Stimulated activated CD4-positive, alpha-beta T cell treated with anti-CD3 and anti-CD28 coated beads, TNF-alpha, amount 100 ng/mL, for 1 hour (primary cell): ENCODE results near the gene EXOC7.

Experiments used
- DNase-seq, 3 donors: peaks; one replicate each; pipeline ENCODE4 v3.0.0-alpha.2; 2020; ENCODE audit warnings: low read depth in 3 of 3, low spot score in 1 of 3

EXOC7 gene

DNA sequence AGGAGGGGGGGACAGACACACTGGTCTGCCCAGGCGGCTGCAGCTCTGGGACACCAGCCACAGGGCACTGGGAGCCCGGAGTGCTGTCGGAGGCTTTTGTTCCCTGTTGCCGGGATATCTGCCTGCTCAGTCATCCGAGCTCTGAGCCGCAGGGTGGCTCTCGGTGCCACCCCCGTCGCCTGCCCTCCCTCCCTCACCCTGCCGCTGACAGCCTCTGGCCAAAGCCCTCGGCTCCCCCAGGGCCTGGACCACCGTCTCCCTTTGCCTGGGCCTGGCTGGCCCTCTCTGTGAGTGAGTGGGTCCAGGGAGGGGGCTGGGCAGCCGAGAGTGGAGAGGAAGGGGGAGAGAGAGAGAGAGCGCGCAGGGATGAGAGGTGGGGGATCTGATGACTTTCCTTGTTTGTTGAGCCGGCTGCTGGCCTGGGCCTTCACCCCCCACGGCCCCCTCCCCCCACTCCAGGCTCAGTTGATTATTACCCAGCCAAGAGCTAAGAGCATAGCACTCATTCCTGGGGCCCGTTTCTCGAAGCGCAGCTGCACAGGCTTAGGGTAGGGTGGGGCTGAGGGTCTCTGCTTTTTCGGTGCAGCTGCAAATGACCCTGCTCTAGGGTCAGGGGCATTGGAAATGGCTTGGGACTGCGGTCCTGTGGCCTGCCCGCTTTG, 34.8 kb upstream of the EXOC7 start:
- DNase-seq = no peak

DNA sequence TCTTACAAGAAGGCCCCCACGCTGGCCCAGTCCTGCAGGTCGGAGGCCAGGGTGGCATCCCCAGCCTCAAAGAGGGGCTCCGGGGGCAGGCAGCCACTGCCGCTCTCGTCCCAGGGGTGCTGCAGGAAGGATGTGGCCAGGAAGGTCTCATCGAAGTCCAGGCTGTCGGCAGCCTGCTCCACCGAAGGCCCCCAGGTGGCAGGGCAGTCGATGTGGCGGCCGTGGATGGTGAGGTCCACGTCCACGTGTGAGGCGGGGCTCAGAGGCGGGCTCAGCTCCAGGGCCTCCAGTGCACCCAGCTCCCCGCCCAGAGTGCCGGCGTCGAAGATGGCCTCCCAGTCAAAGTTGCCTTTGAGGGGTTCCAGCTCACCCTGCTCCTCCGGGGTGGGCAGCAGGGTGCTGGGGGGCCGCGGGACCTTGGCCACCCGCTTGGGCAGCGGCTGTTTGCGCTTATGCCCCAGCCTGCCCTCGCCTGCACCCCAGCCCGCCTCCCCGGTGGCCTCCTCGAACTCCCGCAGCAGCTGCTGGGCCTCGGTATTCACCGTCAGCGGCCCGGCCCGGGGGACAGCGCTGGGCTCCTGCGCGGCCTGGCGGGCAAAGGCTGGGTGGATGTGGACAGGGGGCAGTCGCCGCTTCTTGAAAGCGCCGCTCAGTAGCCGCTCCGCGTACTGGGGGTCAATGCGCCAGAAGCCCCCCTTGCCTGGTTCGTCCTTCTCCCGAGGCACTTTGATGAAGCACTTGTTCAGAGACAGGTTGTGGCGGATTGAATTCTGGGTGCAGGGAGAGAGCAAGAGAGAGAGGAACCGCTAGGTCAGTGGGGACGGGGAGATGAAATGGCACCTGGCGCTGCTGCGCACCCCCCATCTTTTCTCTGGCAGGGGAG, 34.0 kb upstream of the EXOC7 start:
- DNase-seq = no peak

DNA sequence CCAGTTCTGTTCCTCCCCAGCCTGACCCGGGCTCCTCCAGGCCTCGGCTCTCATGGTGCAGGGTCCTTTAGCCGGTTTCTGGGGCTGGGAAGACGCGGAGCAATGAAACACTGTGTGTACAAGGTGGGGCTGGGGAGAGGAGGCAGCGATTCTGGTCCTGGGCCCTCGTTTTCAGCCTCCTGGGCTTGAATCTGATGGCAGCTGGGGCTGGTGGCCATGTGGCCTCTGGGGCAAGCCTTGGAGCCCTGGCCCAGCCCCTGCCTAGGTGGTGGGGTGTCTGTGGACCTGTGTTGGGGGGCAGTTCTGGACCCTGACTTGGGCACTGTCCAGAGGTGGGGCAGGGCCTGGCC, 33.4 kb upstream of the EXOC7 start:
- DNase-seq = no peak

DNA sequence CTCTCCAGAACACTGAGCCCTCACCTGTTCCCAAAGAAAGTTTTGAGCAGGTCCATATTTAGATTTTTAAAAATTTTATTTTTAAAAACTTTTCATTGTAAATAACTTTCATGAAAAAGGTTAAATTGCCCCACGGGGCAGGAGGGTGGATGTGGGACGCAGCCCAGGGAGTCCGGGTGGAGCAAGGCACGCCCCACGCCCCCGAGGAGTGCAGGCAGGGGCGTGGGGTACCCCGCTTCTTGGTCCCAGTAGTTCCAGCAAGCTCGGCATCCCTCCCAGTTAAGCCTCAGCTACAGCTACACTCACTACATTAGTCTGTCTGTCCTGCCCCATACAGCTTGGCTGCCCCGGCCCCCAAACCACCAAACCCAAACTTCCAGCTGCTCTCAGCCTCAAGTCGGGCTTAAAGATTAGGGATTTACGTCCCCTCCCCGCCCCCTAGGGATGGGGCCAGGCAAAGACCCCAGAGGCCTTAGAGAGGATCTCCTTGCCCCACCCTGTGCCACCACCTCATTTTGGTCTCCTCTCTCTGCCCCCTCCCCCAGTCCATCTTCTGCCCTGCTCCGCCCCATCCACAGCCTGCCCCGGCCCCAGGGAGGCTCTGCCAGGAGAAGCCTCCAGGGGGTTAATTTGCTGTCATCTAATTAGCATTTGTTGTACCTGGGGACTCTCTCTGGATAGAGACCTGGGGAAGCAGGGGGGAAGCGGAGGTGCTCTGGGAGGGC, 32.9 kb upstream of the EXOC7 start:
- no peak for DNase-seq

DNA sequence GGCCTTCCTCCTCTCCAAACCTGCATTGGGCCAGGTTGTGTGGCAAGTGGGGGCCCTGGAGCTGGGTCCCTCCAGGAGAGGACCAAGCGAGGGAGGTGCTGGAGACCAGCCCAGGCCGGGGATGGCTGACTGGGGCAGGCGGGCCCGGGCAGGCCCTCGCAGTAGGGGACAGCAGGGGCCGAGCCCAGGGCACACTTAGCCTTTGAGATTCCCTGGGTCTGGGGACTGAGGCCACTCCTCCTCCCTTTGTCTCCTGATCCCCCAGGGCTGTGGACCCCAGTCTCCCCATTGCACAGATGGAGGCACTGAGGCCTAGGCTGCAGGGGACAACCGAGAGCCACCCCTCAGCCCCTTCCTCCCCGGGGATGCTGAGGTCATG, 32.2 kb upstream of the EXOC7 start:
- DNase-seq = no peak

DNA sequence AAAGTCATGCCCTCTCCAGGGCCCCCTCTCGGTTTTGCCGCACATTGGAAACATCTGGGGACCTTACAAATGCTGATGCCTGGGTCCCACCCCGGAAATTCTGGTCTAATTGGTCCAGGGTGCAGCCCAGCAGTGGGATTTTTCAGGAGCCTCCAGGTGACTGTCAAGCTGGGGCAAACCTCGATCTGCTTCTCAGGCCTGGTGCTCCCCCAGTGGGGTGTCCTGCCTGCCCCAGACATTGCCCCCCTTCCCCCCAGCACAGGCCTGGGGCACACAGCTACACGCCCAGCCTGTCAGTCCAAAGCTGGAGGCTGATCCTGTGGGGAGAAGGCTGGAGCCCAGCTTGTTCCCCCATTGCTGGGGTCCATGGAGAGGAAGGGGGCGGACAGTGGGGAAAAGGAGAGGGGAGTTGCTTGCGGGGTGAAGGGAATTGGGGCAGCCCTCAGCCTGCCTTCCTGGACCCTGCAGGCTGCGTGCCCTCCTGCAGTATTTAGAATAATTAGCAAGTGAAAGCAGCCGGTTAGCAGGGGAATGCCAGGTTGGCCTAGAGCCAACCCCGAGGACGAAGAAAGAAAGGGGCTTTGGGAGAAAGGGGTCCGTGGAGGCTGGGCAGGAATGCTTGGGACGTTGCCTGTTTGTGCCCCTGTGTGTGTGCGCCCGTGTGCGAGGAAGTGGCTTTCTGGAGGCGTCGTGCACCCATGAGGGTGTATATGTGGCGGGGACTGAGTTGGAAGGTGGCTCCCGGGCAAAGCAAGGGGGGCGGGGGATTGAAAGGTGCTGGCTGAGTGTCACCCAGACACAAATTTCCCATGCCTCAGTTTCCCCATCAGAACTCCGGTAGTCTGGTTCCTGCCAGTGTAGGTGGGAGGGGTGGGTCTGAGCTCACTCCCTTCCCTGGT, 31.6 kb upstream of the EXOC7 start:
- DNase-seq = no peak

DNA sequence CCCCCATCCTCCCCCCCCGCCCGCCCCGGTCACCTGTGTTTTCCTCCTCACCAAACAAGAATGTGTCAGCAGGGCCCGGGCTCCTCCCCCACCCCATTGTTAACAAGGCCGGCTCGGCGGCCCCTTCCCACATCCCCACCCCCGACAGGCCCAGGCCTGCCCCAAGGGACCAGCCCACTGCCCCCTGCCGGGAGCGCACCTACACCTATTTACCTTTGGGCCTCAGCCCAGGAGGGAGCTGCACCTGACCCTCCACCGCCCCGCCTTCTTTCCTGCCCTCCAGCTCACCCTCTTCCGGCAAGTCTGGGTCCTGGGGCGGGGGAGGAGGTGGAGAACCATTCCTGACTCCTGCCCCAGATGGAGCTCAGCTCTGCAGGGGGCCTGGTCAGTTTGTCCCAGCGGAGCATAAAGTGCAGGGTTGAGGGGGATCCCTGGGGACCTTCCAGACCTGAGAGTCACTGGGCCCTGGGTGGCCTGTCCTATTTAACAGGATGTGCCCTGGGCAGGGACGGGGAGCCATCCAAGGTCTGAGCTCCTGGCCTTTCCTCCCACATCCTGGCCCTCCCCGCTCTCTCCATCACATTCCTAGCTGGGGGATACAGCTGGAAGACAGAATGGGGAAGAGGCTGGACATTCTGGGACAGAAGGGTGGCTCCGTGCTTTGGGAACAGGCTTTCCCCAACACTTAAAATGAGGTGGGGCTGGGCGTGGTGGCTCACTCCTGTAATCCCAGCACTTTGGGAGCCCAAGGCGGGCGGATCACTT, 29.2 kb upstream of the EXOC7 start:
- DNase-seq = no peak

DNA sequence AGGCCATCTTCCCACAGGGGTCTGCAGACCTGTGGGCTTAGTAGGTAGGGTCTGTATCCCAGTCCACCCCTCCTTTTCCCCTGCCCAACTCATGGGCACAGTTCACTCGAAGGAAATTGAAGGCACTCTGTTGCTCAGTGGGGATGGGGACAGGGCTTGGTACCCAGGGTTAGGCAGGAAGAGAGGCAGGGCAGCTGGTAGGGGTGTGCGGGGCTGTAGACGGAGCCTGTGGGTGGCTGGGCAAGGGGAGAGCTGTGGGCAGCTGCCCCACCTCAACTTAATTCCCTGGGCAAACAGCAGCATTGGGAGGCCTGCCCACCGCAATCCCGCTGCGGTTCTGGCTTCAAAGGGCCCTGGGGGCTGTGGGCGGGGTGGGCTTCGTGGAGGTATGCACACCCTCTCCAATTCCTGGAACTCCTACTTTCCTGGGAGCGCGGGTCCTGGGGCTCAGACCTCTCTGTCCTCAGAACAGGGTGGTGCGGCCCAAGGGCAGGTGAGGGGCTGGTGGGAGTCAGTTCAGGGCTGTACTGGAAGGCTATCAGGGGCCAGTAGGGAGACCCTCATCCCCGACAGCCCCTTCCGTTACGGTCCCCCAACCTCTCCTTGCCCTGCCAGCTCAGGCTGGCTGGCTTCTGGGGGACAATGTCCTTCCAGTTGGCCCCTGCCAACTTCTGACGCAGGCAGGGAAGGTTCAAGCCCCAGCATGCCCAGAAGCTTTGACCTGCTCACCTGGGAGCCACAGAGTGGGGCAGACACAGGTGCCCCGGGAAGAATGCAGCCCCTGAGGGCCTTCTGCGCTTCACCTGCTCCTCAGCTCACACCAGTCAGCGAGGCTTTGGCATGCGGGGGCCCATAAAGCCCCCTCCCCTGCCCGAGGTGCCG, 28.3 kb upstream of the EXOC7 start:
- DNase-seq = no peak

DNA sequence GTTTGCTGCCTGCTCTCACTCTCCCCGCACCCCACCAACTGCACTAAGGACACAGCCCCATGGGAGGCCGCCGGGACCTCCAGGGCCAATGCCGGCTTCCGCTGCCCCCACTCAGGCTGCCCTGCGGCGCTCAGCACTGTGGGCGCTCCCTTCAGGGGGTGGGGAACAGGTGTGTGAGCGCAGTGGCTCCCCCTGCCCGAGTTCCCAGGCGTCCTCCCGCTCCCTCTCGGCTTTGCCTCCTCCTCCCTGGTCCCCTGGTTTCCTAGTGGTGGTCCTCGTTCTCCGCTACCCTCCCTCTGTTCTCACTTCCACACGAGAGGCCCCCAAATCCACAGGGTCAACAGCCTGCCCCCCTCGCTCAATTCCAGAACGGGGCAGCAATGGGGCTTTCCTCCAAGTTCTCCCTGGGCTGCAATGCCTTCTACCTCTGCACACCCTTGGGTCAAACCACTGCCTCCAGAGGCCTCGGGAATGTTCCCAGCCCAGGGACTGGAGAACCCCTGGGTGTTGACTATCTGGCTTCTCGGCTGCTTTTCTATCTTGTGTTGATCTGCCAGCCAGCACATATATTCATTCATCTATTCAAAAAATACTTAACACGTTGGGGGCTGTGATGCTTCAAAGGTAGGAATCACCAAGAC, 27.6 kb upstream of the EXOC7 start:
- DNase-seq = no peak

DNA sequence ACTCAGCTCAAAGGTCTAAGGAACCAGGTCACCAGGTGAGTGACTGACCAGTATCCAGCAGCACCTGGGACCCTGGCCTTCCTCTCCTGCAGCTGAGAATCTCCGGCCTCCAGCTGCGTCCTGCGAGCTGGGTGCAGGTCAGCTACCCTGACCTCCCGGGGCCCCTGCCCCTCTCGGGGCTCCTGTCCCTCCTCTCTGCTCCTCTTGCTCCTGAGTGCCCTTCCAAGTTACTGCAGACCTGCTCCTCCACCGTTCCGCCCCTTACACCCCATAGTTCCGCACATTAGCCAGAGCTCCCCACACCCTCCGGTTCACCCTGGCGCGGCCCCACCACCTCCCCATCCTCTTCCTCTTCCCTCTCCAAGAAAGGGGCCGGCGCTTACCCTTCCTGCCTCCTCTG, 26.9 kb upstream of the EXOC7 start:
- no peak for DNase-seq

DNA sequence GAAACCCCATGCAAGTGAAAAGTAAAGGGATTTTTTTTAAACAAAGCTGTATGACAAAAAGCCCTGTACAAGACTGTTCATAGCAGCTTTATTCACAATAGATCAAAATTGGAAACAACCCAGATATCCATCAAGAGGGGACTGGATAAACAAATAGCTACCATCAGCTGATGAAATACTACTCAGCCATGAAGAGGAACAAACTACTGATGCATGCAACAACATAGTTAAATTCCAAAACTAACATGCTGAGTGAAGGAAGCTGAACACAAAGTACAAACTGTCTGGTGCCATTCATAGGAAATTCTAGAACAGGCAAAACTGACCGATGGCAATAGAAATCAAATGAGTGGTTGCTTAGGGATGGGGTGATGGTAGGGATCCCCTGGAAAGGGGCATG, 22.3 kb upstream of the EXOC7 start:
- DNase-seq = no peak

DNA sequence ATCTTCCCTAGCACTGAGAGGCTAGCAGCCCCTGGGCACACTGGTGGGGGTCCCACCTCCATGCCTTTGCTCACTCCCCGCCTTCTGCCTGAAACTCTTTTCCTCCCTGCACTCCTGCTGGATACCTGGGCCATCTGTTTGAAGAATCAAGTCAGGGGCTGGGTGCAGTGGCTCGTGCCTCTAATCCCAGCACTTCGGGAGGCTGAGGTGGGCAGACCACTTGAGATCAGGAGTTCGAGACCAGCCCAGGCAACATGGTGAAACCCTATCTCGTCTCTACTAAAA, 21.7 kb upstream of the EXOC7 start:
- DNase-seq = no peak

DNA sequence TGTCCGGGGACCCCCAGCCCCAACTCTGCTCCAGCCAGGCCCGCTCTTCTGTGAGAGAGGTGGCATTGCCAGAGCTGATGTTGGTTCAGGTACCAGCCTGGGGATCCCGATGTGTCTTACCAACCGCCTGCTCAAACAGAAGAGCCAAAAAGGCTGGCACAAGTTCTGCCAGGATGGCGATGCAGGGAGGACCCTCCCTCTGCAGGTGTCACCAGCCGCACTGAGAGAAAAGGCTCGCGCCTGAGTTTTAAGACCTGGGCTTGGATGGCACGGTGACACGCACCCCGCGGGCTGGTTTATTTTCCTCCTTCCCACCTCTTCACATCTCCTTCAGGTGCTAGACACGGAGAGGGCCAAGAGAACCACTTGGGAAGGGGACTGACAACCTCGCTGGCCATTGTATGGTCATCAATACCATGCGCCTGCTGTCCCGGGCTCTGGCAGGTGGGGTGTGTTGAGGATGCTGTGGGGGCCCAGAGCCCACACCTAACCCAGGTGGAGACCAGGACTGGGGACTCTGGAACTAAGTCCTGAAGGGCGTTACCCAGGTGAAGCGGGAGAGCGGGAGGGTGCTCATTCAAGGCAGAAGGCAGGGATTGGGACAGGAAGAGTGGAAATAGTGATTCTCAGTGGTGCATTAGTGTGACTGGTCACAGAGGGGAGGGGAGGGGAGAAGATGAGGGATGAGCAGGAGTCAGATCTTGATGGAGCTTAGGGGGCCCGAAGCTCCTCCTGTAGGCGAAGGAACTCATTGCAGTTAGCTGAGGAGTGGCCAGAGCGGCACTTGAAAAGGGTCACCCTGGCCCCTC, 21.2 kb upstream of the EXOC7 start:
- no peak for DNase-seq

DNA sequence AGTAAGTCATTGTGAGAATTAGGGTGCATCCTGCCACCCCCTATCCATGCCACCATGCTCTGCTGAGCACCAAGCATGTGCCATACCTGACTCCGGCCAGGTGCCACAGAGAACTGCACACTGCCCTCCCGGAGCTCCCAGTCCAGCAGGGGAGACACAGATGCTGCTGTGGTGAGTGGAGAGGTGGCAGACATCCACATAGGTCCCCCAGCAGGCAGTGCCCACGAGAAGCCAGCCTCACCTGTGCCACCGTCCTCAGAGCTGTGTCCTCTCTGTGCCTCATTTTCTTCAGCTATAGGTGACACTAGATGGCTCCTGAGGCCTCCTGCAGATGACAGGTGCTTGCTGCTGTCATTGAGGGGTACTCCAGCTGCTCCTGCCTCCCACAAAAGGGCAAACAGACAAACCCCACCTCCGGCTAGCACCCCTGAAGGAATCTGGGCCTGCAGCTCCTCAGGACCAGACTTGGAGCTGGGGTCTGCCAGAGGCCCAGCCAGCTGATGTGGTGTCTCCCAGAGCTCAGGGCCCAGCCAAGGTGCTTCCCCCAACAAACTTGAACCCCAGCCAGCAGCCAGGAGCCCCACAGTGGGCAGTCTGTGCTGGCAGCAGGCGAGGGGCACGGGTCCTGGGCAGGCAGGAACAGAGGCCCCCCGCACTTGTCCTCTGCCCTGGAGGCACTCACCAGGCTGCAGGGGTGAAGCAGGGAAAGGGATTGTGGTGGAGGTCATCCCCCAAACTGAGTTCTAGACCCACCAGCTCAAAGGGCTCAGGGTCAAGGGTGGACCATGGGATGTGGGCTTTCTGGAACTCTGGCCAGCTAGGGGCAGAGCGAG, 20.4 kb upstream of the EXOC7 start:
- DNase-seq = no peak

DNA sequence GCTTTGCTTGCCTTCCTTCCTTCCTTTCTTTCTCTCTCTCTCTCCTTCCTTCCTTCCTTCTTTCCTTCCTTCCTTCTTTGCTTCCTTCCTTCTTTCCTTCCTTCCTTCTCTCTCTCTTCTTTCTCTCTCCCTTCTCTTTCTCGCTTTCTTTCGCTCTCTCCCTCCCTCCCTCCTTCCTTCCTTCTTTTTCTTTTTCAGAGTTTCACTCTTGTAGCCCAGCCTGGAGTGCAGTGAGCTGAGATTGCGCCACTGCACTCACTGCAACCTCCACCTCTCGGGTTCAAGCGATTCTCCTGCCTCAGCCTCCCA, 19.6 kb upstream of the EXOC7 start:
- DNase-seq = no peak

DNA sequence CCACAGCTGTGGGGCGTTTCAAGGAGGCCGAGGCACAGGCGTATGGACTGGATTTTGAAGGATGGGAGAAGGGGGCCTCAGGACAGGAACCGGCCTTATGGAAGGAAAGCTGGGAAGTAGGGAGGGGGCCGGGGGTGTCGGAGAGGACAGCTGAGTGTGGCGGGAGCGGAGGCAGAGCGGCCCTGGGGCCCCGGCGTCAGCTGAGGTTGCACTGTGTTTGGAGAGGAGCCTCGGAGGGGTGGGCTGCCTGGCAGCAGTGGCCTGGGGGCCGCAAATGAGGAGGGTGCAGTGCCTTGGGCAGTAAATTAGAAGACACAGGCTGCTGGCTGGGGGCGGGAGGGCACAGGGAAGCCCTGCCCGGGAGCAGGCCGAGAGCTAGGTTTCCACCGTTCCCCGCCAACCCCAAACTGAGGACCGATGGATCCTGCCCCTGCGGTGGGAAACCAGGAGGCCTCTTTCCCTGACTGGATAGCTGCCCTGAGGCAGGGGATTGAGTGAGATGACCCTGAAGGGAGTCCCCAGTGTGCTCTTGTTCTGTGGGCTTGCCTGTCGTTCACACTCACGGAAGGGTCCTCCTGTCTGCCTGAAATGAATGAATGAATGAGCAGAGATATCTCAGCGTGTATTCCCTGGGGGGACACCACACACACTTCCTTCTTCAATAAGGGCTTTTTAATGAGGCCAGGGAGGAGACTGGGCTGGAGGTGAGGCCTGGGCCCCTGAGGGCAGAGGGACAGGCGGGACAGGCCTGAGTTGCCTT, 19.0 kb upstream of the EXOC7 start:
- DNase-seq = no peak

DNA sequence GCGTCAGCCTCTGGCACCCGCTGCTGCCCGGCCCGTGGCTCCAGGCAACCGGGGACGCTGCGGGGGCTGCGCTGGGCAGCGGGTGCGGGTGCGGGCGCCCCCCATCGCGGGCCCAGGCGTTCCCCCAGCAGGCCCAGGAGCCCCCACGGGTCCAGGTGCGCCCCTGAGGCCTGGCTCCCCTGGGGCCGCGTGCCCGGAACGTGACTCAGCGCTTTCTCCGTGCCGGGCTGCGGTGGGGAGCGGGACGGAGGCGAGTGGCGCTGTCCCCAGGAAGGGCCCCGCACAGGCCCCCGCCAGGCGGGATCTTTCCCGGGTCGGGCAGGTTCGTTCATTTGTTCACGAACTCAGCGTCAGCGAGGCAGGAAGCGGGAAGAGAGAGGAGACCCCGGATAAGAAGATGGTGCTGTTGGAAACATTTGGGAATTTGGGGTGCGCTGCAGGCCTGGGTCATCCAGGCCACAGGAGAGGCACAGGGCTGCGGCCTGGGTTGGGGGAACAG, 18.4 kb upstream of the EXOC7 start:
- no peak for DNase-seq
